ENCODE measurements around the gene SMG6.
"Not testable (repeated sequence)": the region's sequence is repeated elsewhere in the genome, so short reads cannot be mapped to it uniquely, and the experiment has no call there.

The SMG6 gene

GRCh38 chr17:2016494-2016893, 287.1 kb downstream of the SMG6 start:
- DNase-seq (ENCODE audit: low read depth in 2 of 3, low spot score in 1 of 3): no peak

GRCh38 chr17:2015314-2015713, 288.3 kb downstream of the SMG6 start:
- DNase-seq (ENCODE audit: low read depth in 2 of 3, low spot score in 1 of 3): no peak

- DNase-seq (ENCODE audit: low read depth in 2 of 3, low spot score in 1 of 3): no peak
Observed at GRCh38 chr17:2013994-2014317, 289.6 kb downstream of the SMG6 start.

GRCh38 chr17:2013220-2013993, 290.2 kb downstream of the SMG6 start:
- DNase-seq (ENCODE audit: low read depth in 2 of 3, low spot score in 1 of 3): not testable (repeated sequence)

- no peak for DNase-seq (ENCODE audit: low read depth in 2 of 3, low spot score in 1 of 3)
Observed at GRCh38 chr17:2012499-2012898, 291.1 kb downstream of the SMG6 start.

GRCh38 chr17:2011411-2012371, 291.9 kb downstream of the SMG6 start:
- no peak for DNase-seq (ENCODE audit: low read depth in 2 of 3, low spot score in 1 of 3)

Measured in stimulated activated CD4-positive, alpha-beta T cell treated with anti-CD3 and anti-CD28 coated beads, Interleukin-12 subunit alpha, Interleukin-12 subunit beta, amount 100 ng/mL, for 48 hours (primary cell).